Fibroblast of peridontal ligament (primary cell): Measurements from ENCODE around the gene VIPAS39.

Experiments used
- DNase-seq: peaks from one replicate; pipeline ENCODE4 v3.0.0-alpha.2; 2010; ENCODE audit errors: extremely low read depth

VIPAS39 gene

GRCh38 chr14:77457522-77458248 lies at the start of gene VIPAS39, which contains the start of gene AHSA1:
Gene VIPAS39 (minus strand): TSS chr14:77457601. CDS start chr14:77454102, 3,499 bp downstream.
Gene AHSA1 (plus strand): TSS chr14:77458093. CDS start chr14:77458190, 97 bp downstream.
- DNase-seq, result peak; percentile 99

- DNase-seq, result no peak
Observed at GRCh38 chr14:77505031-77505430, 47.6 kb upstream of the VIPAS39 start.

GRCh38 chr14:77503138-77503537 lies 45.7 kb upstream of the VIPAS39 start:
- DNase-seq, result no peak

- no peak for DNase-seq
Observed at GRCh38 chr14:77502109-77502782, 44.8 kb upstream of the VIPAS39 start.

GRCh38 chr14:77498984-77499527 lies 41.7 kb upstream of the VIPAS39 start:
- no peak for DNase-seq

- DNase-seq, result peak; percentile 18
Observed at GRCh38 chr14:77498120-77498979, 40.9 kb upstream of the VIPAS39 start, which contains the start of gene ISM2. Gene ISM2 (minus strand): TSS chr14:77498816. CDS start chr14:77498793, 23 bp downstream.

GRCh38 chr14:77495334-77495733 lies 37.9 kb upstream of the VIPAS39 start:
- no peak for DNase-seq

GRCh38 chr14:77491056-77491455 lies 33.7 kb upstream of the VIPAS39 start:
- no peak for DNase-seq

- no peak for DNase-seq
Observed at GRCh38 chr14:77490347-77490986, 33.1 kb upstream of the VIPAS39 start.

- DNase-seq, result no peak
Observed at GRCh38 chr14:77489041-77489440, 31.6 kb upstream of the VIPAS39 start.

- no peak for DNase-seq
Observed at GRCh38 chr14:77488558-77488957, 31.2 kb upstream of the VIPAS39 start.

GRCh38 chr14:77485901-77486678 lies 28.7 kb upstream of the VIPAS39 start:
- DNase-seq, result peak; percentile 30

GRCh38 chr14:77485256-77485655 lies 27.9 kb upstream of the VIPAS39 start:
- no peak for DNase-seq

- DNase-seq, result no peak
Observed at GRCh38 chr14:77482422-77482821, 25.0 kb upstream of the VIPAS39 start.

- DNase-seq, result no peak
Observed at GRCh38 chr14:77478796-77479195, 21.4 kb upstream of the VIPAS39 start.

GRCh38 chr14:77478029-77478428 lies 20.6 kb upstream of the VIPAS39 start:
- DNase-seq, result no peak

- DNase-seq, result no peak
Observed at GRCh38 chr14:77475432-77476115, 18.2 kb upstream of the VIPAS39 start.

- no peak for DNase-seq
Observed at GRCh38 chr14:77474479-77475177, 17.2 kb upstream of the VIPAS39 start.

GRCh38 chr14:77473921-77474320 lies 16.5 kb upstream of the VIPAS39 start:
- DNase-seq, result no peak
